ENCODE data around the gene CCSER1.

GRCh38 chr4:90105274-90105673 is 21.9 kb upstream of the CCSER1 start:
- TF ChIP-seq CTCF (conservative IDR thresholded peaks at IDR 0.05) (no peak), EZH2 (IDR thresholded peaks at IDR 0.05; ENCODE audit: low read depth) (no peak)

All from PC-9 (cell line).